Activated CD4-positive, alpha-beta T cell treated with anti-CD3 and anti-CD28 coated beads, Interleukin-2, amount 10 ng/mL, durations not matched to agents 7 days and 5 days (primary cell): ENCODE measurements around the gene ZBTB7C. TPM values are rescaled to one million over a fixed set of nuclear protein-coding genes. Genes with fewer than 3 reads are reported as not detected.

ENCODE experiments used
- CTCF ChIA-PET: fragments of 350-600 bp; sonication (Branson Sonifier 250); formaldehyde crosslinking; loops from one replicate; lab custom pipeline; 2021; ENCODE audit warnings: antibody characterized with exemption; lab: Charles Lee
- POLR2A ChIA-PET: fragments of 350-600 bp; sonication (Branson Sonifier 250); formaldehyde crosslinking; loops from one replicate; lab custom pipeline; 2021; ENCODE audit warnings: antibody characterized with exemption; lab: Charles Lee
- DNase-seq: peaks from one replicate; pipeline ENCODE4 v3.0.0-alpha.2; 2020
- H3K27ac Mint-ChIP-seq: one replicate; pipeline ENCODE4 v1.8.0; 2021; ENCODE audit warnings: mild to moderate bottlenecking, moderate library complexity, mixed read lengths
- H3K27me3 Mint-ChIP-seq: one replicate; pipeline ENCODE4 v1.8.0; 2021; ENCODE audit warnings: mixed read lengths
- H3K36me3 Mint-ChIP-seq: one replicate; pipeline ENCODE4 v1.8.0; 2021; ENCODE audit warnings: low read depth, mixed read lengths
- H3K4me1 Mint-ChIP-seq: one replicate; pipeline ENCODE4 v1.8.0; 2021; ENCODE audit warnings: mixed read lengths
- H3K4me3 Mint-ChIP-seq: one replicate; pipeline ENCODE4 v1.8.0; 2021; ENCODE audit warnings: mild to moderate bottlenecking, moderate library complexity, mixed read lengths
- H3K9me3 Mint-ChIP-seq: one replicate; pipeline ENCODE4 v1.8.0; 2021; ENCODE audit warnings: mixed read lengths
- total RNA-seq, 2 experiments: library from RNA; stranded (reverse); gene quantifications; one replicate each; pipeline ENCODE4 v1.2.3, GENCODE V29; 2021

The ZBTB7C gene
- total RNA-seq, 2 experiments from 2014 or later = 0.10 to 0.15 TPM

DNA sequence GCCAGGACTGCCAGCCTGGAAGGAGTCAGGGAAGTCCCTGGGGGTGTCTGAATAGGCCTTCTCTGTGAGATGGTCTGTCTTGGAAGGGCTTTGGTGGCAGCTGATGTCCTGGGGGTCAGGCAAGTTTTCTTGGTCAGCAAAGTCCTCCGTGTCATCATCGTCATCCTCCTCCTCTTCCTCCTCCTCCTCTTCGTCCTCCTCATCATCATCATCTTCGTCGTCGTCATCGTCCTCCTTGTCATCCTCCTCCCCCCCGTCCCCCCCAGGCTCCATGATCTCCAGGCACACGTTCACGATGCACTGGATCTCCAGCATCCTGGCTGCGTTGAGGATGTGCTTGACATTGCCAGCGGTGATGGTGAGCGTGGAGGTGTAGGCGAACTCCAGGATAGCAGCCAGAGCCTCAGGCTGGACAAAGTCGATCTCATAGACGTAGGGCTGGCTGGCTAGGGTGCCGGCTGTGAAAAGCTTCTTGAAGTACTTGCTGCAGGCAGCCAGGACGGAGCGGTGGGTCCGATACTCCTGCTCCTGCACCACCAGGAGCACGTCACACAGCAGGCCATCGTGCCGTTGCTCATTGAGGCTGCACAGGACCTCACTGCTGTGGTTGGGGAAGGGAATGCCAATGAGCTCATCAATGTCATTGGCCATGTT lies 368.6 kb downstream of the ZBTB7C start:
- Mint-ChIP-seq H3K27ac (no peak overlapping the region), H3K36me3 (no peaks in the 10 kb centered on the region), H3K4me1 (no peaks in the 10 kb centered on the region), H3K9me3 (peaks cover under 1% of the 10 kb centered on the region), H3K4me3 (no peak overlapping the region), H3K27me3 (no peaks in the 10 kb centered on the region)
- POLR2A ChIA-PET = no interaction called here
- DNase-seq = no peak
- CTCF ChIA-PET = interaction anchor here (1.2 kb wide), 1 partner anchor 404 kb away, joined by 3 read pairs; no protein-coding TSS in a partner anchor

DNA sequence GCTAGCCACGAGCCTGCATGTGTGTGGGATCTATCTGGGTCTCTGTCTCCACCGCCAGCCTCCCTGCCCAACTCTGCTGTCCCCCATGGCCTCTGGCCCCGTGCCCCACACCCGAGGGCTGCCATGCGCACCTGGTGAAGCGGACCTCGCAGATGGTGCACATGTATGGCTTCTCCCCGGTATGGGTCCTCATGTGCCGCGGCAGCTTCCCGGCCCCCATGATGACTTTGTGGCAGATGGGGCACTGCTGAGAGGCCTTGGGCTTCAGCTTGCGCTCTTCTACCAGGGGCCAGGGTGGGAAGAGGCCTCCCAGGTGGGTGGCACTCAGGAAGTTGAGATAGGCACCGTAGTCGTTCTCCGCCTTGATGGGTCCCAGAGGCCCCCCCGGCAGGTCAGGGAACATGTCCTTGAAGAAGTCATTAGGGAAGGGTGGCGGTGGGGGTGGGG lies 369.4 kb downstream of the ZBTB7C start:
- ChIA-PET CTCF (no interaction called here), POLR2A (no interaction called here)
- H3K27ac Mint-ChIP-seq = no peak overlapping the region
- no peaks in the 10 kb centered on the region for H3K4me1 Mint-ChIP-seq
- no peaks in the 10 kb centered on the region for H3K9me3 Mint-ChIP-seq
- no peak overlapping the region for H3K4me3 Mint-ChIP-seq
- no peaks in the 10 kb centered on the region for H3K36me3 Mint-ChIP-seq
- no peaks in the 10 kb centered on the region for H3K27me3 Mint-ChIP-seq
- no peak for DNase-seq

DNA sequence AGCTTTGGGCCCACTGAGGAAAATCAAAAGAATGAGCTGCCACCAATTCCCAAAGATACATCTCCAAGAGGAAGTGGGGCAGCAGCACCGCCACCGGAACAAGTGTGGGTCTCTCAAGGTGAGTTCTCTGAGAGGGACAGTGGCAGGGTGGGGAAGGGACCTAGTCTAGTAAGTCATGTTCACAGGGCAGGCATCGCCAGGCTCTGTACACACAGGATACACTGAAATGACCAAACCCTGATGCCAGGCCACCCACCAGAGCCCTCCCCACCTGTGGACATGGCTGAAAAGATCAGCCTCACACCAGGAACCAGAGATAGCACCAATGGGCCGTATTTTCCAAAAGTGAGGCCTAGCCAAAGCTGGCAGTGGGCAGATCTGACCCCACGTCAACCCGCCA lies 370.5 kb downstream of the ZBTB7C start:
- no peaks in the 10 kb centered on the region for H3K27me3 Mint-ChIP-seq
- POLR2A ChIA-PET = no interaction called here
- H3K4me3 Mint-ChIP-seq = no peak overlapping the region
- H3K36me3 Mint-ChIP-seq = no peaks in the 10 kb centered on the region
- CTCF ChIA-PET = no interaction called here
- no peak overlapping the region for H3K27ac Mint-ChIP-seq
- no peaks in the 10 kb centered on the region for H3K9me3 Mint-ChIP-seq
- no peak for DNase-seq
- H3K4me1 Mint-ChIP-seq = no peaks in the 10 kb centered on the region

DNA sequence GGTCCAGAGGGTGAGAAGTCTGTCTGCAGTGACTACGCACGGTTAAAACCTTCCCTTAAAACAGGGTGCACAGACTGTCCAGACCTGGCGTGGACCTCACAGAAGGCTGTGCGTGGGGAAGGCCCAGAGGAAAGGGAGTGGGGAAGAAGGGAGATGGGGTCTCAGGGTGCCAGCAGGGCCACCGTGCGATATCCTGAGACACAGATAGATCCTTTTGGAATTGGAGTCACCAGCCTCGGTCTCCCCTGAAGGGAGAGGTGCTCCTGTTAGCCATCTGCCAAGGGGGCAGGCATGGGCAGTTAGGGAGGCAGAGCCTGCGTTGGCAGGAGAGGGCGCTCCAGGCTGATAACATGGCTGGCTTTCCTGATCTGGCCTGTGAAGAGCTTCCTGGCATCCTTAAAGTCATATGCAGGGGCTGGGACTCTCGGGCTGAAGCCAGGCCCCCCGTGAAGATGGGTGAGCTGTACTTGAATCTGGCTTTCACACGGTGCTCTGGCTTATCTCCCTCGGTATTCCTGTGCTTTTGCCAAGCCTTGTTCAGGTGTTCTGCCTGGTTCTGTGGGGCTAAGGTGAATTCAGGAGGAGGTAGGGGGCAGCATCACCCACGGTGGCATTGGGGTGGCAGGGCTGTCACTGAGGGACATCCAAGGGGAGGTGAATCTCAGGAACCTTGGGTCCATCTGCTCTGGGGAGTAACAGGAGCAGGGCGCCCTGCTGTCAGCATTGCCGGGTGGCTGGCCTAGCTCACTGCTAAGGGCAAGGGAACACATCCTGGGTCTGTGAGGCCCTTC lies 371.5 kb downstream of the ZBTB7C start:
- Mint-ChIP-seq H3K4me3 (no peak overlapping the region), H3K9me3 (no peaks in the 10 kb centered on the region), H3K36me3 (no peaks in the 10 kb centered on the region), H3K4me1 (no peaks in the 10 kb centered on the region), H3K27me3 (no peaks in the 10 kb centered on the region), H3K27ac (no peak overlapping the region)
- ChIA-PET CTCF (interaction anchor here (0.7 kb wide), 1 partner anchor 419 kb away, joined by 3 read pairs; no protein-coding TSS in a partner anchor), POLR2A (no interaction called here)
- no peak for DNase-seq

DNA sequence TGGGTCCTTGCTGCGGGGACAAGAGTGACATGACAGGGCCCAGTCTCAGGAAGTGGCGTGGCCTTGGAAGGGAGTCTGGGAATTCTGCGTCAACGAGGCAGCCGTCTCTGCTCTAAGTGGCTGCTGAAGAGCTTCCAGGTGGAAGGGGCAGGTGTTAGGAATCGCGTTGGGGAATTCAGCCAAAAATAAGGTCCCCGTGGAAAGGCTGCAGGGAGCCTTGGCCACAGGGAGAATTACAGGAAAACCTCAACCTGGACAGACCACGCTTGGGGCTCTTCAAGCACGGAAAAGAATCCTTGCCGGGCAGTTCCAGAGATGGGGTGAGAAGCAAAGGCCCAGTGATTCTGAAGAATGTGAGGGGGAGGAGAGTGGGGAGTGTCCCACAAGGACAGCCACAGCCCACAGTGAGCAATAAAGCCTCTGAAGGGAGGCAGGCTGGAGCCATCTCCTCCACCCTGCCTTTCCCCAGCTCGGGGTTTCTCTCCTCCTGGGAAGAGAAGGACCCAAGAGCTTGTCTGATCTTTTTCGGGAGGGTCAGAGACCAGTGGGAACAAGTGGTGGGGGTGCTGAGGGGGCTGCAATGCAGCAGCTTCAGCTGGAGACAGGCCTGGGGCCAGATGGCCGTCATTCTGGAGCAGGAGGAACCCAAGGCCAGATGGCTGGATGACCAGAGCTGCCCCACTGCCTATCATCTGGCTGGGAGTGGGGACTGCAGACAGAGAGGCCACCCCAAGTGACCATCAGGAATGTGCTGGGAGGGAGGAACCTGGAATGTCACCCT lies 372.4 kb downstream of the ZBTB7C start:
- no peaks in the 10 kb centered on the region for H3K36me3 Mint-ChIP-seq
- H3K4me1 Mint-ChIP-seq = no peaks in the 10 kb centered on the region
- no peaks in the 10 kb centered on the region for H3K9me3 Mint-ChIP-seq
- ChIA-PET POLR2A (no interaction called here), CTCF (no interaction called here)
- DNase-seq = no peak
- peak overlapping the region; percentile 41 for H3K27ac Mint-ChIP-seq
- no peaks in the 10 kb centered on the region for H3K27me3 Mint-ChIP-seq
- H3K4me3 Mint-ChIP-seq = no peak overlapping the region

DNA sequence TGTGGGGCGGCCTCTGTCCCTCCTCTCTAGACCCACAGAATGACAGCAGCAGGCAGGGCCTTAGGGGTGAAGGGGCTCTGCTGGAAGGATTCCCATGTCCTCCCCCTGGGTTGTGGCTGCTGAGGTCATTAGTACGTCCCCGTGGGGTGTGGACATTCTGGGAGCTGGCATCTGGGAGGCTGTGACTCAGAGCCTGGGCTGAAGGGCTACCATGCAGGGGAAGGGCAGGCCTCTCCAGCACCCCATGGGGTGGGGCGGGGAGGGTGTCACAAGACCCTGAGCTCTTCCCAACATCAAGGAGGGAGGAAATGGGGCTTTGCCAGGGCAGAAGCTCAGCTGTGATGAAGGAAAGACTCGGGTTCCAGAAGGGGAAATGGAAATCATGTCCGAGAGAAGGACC lies 373.0 kb downstream of the ZBTB7C start:
- no peak overlapping the region for H3K4me3 Mint-ChIP-seq
- no peaks in the 10 kb centered on the region for H3K36me3 Mint-ChIP-seq
- peak overlapping the region; percentile 41 for H3K27ac Mint-ChIP-seq
- no peaks in the 10 kb centered on the region for H3K4me1 Mint-ChIP-seq
- no peaks in the 10 kb centered on the region for H3K27me3 Mint-ChIP-seq
- no peak for DNase-seq
- H3K9me3 Mint-ChIP-seq = no peaks in the 10 kb centered on the region
- CTCF ChIA-PET = no interaction called here
- POLR2A ChIA-PET = no interaction called here

DNA sequence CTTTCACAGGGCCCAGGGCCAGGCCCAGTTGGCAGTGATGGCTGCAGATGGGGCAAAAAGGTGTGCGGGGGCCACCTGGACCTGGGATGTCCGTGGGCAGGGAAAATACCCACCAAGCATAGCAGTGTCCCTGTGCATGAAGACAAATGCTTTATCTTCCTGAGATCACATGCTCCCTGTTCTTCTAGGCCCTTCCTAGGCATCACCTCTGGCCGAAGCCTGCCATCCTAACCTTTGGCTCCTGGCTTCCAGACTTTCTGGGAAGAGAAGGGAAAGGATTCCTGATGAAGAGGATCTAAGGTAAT lies 373.7 kb downstream of the ZBTB7C start:
- Mint-ChIP-seq H3K4me3 (no peak overlapping the region), H3K9me3 (no peaks in the 10 kb centered on the region), H3K4me1 (no peaks in the 10 kb centered on the region), H3K27me3 (no peaks in the 10 kb centered on the region), H3K36me3 (no peaks in the 10 kb centered on the region), H3K27ac (no peak overlapping the region)
- ChIA-PET POLR2A (no interaction called here), CTCF (interaction anchor here (0.6 to 1.6 kb wide), 2 partner anchors 12 to 62 kb away, joined by 3 to 5 read pairs; no protein-coding TSS in a partner anchor)
- no peak for DNase-seq

DNA sequence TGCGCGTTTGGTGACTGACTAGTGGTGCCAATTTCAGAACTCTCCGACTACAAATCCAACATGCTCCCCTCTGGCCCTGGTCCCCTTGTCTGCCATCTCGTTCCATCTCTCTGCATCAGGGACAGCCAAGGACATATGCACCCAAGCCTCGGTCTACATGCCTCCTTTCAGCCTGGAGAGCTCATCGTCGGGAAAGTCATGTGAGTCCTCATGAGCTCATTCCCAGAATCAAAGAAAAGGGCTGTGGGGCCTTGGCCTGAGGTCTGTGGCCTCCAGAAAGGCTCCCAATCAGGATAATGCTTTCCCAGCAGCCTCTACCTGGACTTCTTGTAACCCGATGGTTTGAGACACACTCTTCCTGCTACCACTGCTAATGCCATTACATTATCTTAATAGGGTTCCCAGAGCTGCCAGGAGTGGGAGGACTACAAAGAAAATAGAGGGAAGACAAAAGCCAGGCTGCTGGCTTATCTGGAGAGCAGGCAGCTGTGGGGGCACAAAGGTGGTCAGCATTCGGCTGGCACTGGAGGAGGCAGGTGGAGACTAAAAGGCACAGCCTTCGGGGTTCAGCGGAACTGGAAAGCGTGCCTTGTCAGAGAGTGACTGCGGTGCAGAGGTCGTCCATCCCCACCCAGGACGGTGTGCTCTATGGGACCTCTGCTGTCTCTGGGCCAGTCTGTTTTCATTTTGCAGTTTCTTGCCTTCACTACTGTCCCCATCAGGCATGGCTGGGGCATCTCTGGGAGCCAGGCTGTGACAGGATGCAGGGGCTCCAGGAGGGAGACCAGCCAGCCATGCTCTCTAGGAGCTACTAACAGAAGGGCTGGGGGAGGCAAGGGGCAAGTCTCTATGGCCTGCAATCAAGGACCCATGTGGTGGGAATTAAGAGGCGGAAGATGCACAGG lies 374.3 kb downstream of the ZBTB7C start:
- ChIA-PET CTCF (interaction anchor here (0.6 to 1.6 kb wide), 2 partner anchors 12 to 63 kb away, joined by 3 to 5 read pairs; no protein-coding TSS in a partner anchor), POLR2A (no interaction called here)
- Mint-ChIP-seq H3K27ac (no peak overlapping the region), H3K9me3 (no peaks in the 10 kb centered on the region), H3K36me3 (no peaks in the 10 kb centered on the region), H3K4me3 (no peak overlapping the region), H3K27me3 (no peaks in the 10 kb centered on the region), H3K4me1 (no peaks in the 10 kb centered on the region)
- no peak for DNase-seq

DNA sequence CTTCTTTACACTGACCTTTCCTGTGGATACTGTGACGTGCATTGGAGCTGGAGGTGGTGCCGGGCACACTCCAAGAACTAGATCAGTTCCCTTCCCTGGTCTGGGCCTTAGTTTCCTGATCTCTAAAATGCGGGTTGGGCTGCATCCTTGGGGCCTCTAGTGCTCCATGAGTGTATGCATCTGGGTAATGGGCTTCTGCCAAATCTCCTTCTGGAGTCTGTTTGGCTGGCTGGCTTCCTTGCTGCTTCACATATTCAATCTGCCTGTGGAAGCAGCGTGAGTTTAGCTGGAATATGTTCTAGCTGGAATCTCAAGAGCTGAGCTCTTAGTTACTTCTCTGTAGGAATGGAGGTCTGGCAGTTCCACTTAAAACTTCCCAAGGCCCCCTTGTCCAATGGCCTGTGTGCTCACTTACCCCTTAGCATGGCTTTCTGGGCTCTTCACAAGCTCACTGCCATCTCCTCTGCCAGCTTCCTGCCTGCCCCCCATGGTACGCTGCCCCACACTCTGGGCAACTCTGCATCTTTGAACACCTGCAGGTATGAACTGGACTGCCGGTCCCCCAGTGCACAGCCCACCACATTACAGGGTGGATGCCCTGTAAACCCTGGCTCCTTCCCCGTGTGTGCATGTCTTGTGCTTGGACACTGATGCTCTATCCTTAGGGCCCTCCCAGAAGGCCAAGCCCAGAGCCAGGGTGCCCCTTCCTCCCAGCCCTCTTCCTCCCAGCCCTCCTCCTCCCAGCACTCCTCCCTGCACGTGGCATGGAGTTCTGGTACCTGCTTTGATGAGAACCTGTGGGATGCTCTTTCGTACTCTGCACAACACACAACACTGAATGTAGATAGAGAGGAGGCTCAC lies 375.2 kb downstream of the ZBTB7C start:
- no peak for DNase-seq
- no peak overlapping the region for H3K4me3 Mint-ChIP-seq
- H3K9me3 Mint-ChIP-seq = no peaks in the 10 kb centered on the region
- POLR2A ChIA-PET = no interaction called here
- no peaks in the 10 kb centered on the region for H3K36me3 Mint-ChIP-seq
- no peaks in the 10 kb centered on the region for H3K27me3 Mint-ChIP-seq
- CTCF ChIA-PET = interaction anchor here (1.3 to 1.6 kb wide), 3 partner anchors 11 to 409 kb away, joined by 3 to 5 read pairs (median 3); no protein-coding TSS in a partner anchor
- H3K4me1 Mint-ChIP-seq = no peaks in the 10 kb centered on the region
- H3K27ac Mint-ChIP-seq = no peak overlapping the region

DNA sequence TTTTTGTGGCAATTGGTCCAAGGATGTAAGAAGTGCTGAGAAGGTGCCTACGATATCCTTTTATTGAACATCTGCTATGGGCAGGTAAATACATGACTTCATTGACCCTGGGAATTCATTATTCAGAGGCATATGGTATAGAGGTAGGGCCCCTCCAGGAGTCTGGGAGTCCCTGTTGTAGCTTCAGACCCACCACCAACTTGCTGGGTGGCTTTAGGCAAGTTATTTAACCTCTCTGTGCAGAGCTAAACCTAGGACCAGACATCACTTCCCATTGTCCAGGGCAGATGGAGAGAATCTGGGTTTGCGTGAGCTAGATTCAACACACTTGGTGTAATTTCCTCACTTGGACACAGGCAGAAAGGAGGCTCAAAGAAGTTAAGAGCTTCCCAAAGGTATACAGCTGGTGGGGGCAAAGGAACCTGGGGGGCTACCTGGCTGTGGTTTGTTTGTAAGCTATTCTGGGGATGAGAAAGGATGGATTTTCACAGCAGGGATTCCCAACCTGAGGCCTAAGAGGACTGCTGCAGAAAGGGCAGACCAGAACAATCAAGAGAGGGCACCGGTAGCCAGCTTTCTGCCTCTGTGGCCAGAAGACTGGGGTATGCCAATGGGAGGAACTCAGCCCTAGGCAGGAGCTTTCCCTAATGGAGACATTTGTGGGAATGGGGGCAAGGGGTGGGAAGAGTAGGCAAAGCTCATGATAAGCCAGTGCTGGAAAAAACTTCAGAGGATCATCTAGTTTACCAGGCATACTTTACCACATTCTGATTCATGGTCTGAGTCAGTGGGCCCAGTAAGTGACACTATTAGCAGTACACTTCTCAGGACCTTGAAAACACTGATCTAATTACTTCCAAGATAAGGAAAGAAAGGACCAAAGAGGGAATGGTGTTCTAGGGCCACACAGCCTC lies 376.1 kb downstream of the ZBTB7C start:
- POLR2A ChIA-PET = no interaction called here
- H3K27me3 Mint-ChIP-seq = no peaks in the 10 kb centered on the region
- no peak overlapping the region for H3K27ac Mint-ChIP-seq
- CTCF ChIA-PET = interaction anchor here (1.3 to 1.4 kb wide), 2 partner anchors 12 to 409 kb away, joined by 3 read pairs; no protein-coding TSS in a partner anchor
- DNase-seq = no peak
- H3K4me3 Mint-ChIP-seq = no peak overlapping the region
- H3K4me1 Mint-ChIP-seq = no peaks in the 10 kb centered on the region
- no peaks in the 10 kb centered on the region for H3K9me3 Mint-ChIP-seq
- H3K36me3 Mint-ChIP-seq = no peaks in the 10 kb centered on the region

DNA sequence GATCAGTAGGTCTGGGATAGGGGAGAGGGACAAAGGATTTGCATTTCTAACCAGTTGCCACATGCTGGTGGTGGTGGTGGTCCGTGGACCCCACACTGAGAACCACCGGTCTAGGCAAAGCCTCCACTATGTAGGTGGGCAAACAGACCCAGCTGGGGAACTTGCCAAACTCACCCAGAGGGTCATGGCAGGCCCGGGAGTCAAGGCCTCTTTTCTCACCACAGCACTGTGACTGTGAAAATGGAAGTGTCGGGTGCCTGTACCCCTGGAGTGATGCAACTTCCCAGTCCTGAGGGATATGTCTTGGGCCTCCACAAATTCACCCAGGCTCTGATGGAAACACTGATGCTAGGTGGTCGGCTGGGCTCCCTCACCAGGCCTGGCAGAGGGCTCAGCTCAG lies 377.5 kb downstream of the ZBTB7C start:
- Mint-ChIP-seq H3K4me3 (no peak overlapping the region), H3K36me3 (no peaks in the 10 kb centered on the region), H3K4me1 (no peaks in the 10 kb centered on the region), H3K27ac (no peak overlapping the region), H3K9me3 (no peaks in the 10 kb centered on the region), H3K27me3 (no peaks in the 10 kb centered on the region)
- DNase-seq = no peak
- ChIA-PET POLR2A (no interaction called here), CTCF (no interaction called here)
